NCI-H446 (cell line): ENCODE results near the gene DAAM1.

ENCODE experiments used
- DNase-seq, 2 experiments: peaks; one replicate each; lab custom pipeline; 2025; lab: John Stamatoyannopoulos, UW

Gene DAAM1

GRCh38 chr14:59254911-59255545 lies 66.6 kb downstream of the DAAM1 start:
- DNase-seq = no peak

- DNase-seq = no peak
Measured at GRCh38 chr14:59256331-59256730, 67.9 kb downstream of the DAAM1 start.

- no peak for DNase-seq
Measured at GRCh38 chr14:59261334-59261733, 72.9 kb downstream of the DAAM1 start.

GRCh38 chr14:59262717-59263454 lies 74.4 kb downstream of the DAAM1 start:
- DNase-seq = no peak

- DNase-seq = no peak
Measured at GRCh38 chr14:59265808-59266207, 77.3 kb downstream of the DAAM1 start.

GRCh38 chr14:59267046-59267445 lies 78.6 kb downstream of the DAAM1 start:
- DNase-seq = no peak

GRCh38 chr14:59268011-59268410 lies 79.5 kb downstream of the DAAM1 start:
- peak in 1 of 2 experiments; percentile 10 for DNase-seq

GRCh38 chr14:59268858-59269257 lies 80.4 kb downstream of the DAAM1 start:
- no peak for DNase-seq

- DNase-seq = no peak
Measured at GRCh38 chr14:59269466-59269865, 81.0 kb downstream of the DAAM1 start.

- DNase-seq = no peak
Measured at GRCh38 chr14:59271256-59271655, 82.8 kb downstream of the DAAM1 start.

- no peak for DNase-seq
Measured at GRCh38 chr14:59271734-59272133, 83.3 kb downstream of the DAAM1 start.

- DNase-seq = no peak
Measured at GRCh38 chr14:59272633-59273032, 84.2 kb downstream of the DAAM1 start.

- DNase-seq = no peak
Measured at GRCh38 chr14:59273737-59274136, 85.3 kb downstream of the DAAM1 start.

GRCh38 chr14:59274991-59275391 lies 86.5 kb downstream of the DAAM1 start:
- DNase-seq = peak; percentile 55 to 65

- peak in 1 of 2 experiments; percentile 37 for DNase-seq
Measured at GRCh38 chr14:59275668-59276067, 87.2 kb downstream of the DAAM1 start.

GRCh38 chr14:59276235-59276634 lies 87.8 kb downstream of the DAAM1 start:
- DNase-seq = no peak

GRCh38 chr14:59277659-59278058 lies 89.2 kb downstream of the DAAM1 start:
- DNase-seq = no peak

GRCh38 chr14:59278111-59278510 lies 89.6 kb downstream of the DAAM1 start:
- DNase-seq = no peak

GRCh38 chr14:59280961-59281360 lies 92.5 kb downstream of the DAAM1 start:
- DNase-seq = no peak

GRCh38 chr14:59281609-59282377 lies 93.3 kb downstream of the DAAM1 start:
- DNase-seq = no peak

GRCh38 chr14:59282378-59282765 lies 93.9 kb downstream of the DAAM1 start:
- DNase-seq = no peak

GRCh38 chr14:59283361-59283760 lies 94.9 kb downstream of the DAAM1 start:
- no peak for DNase-seq

- no peak for DNase-seq
Measured at GRCh38 chr14:59284059-59284458, 95.6 kb downstream of the DAAM1 start.
